ENCODE data around the gene C8B.

Gene C8B

GRCh38 chr1:56965916-56966697 is at the start of gene C8B:
Gene C8B, minus strand, starts transcription at chr1:56966015. Its CDS starts 67 bp downstream, at chr1:56965948.
- H3K4me3 ChIP-seq (ENCODE audit: low read length in 2 of 2): no peak within 1 kb of the TSS
- H3K9me3 ChIP-seq (ENCODE audit: control insufficient read depth in 2 of 2, low read length in 2 of 2): no peaks in the 10 kb centered on the region
- no peaks in the 10 kb centered on the region for H3K27me3 ChIP-seq (ENCODE audit: control insufficient read depth in 2 of 2, insufficient read depth in 2 of 2, low read length in 2 of 2)
- H3K36me3 ChIP-seq (ENCODE audit: control insufficient read depth in 2 of 2, insufficient read depth in 2 of 2, low read length in 2 of 2): no peaks in the 10 kb centered on the region
- no peak within 1 kb of the TSS for H3K9ac ChIP-seq (ENCODE audit: low read depth in 1 of 2, low read length in 2 of 2)
- no peaks in the 10 kb centered on the region for H3K4me1 ChIP-seq (ENCODE audit: control insufficient read depth in 2 of 2, insufficient read depth in 2 of 2, low read length in 2 of 2)
- no peak within 1 kb of the TSS for H3K27ac ChIP-seq (ENCODE audit: low read depth in 2 of 2, low read length in 2 of 2)

- Histone ChIP-seq H3K9me3 (ENCODE audit: control insufficient read depth in 2 of 2, low read length in 2 of 2) (no peaks in the 10 kb centered on the region), H3K4me1 (ENCODE audit: control insufficient read depth in 2 of 2, insufficient read depth in 2 of 2, low read length in 2 of 2) (no peaks in the 10 kb centered on the region), H3K36me3 (ENCODE audit: control insufficient read depth in 2 of 2, insufficient read depth in 2 of 2, low read length in 2 of 2) (no peaks in the 10 kb centered on the region), H3K4me3 (ENCODE audit: low read length in 2 of 2) (no peak overlapping the region), H3K27me3 (ENCODE audit: control insufficient read depth in 2 of 2, insufficient read depth in 2 of 2, low read length in 2 of 2) (no peaks in the 10 kb centered on the region), H3K27ac (ENCODE audit: low read depth in 2 of 2, low read length in 2 of 2) (no peak overlapping the region), H3K9ac (ENCODE audit: low read depth in 1 of 2, low read length in 2 of 2) (no peak overlapping the region)
Observed at GRCh38 chr1:57015071-57015470, 49.3 kb upstream of the C8B start.

GRCh38 chr1:57013522-57013921 is 47.7 kb upstream of the C8B start:
- Histone ChIP-seq H3K27me3 (ENCODE audit: control insufficient read depth in 2 of 2, insufficient read depth in 2 of 2, low read length in 2 of 2) (no peaks in the 10 kb centered on the region), H3K36me3 (ENCODE audit: control insufficient read depth in 2 of 2, insufficient read depth in 2 of 2, low read length in 2 of 2) (no peaks in the 10 kb centered on the region), H3K4me1 (ENCODE audit: control insufficient read depth in 2 of 2, insufficient read depth in 2 of 2, low read length in 2 of 2) (no peaks in the 10 kb centered on the region), H3K9me3 (ENCODE audit: control insufficient read depth in 2 of 2, low read length in 2 of 2) (no peaks in the 10 kb centered on the region), H3K27ac (ENCODE audit: low read depth in 2 of 2, low read length in 2 of 2) (no peak overlapping the region), H3K4me3 (ENCODE audit: low read length in 2 of 2) (no peak overlapping the region), H3K9ac (ENCODE audit: low read depth in 1 of 2, low read length in 2 of 2) (no peak overlapping the region)

GRCh38 chr1:57012315-57012714 is 46.5 kb upstream of the C8B start:
- H3K36me3 ChIP-seq (ENCODE audit: control insufficient read depth in 2 of 2, insufficient read depth in 2 of 2, low read length in 2 of 2): no peaks in the 10 kb centered on the region
- H3K27me3 ChIP-seq (ENCODE audit: control insufficient read depth in 2 of 2, insufficient read depth in 2 of 2, low read length in 2 of 2): no peaks in the 10 kb centered on the region
- H3K9me3 ChIP-seq (ENCODE audit: control insufficient read depth in 2 of 2, low read length in 2 of 2): no peaks in the 10 kb centered on the region
- no peak overlapping the region for H3K9ac ChIP-seq (ENCODE audit: low read depth in 1 of 2, low read length in 2 of 2)
- no peaks in the 10 kb centered on the region for H3K4me1 ChIP-seq (ENCODE audit: control insufficient read depth in 2 of 2, insufficient read depth in 2 of 2, low read length in 2 of 2)
- no peak overlapping the region for H3K4me3 ChIP-seq (ENCODE audit: low read length in 2 of 2)
- no peak overlapping the region for H3K27ac ChIP-seq (ENCODE audit: low read depth in 2 of 2, low read length in 2 of 2)

GRCh38 chr1:57010511-57010910 is 44.7 kb upstream of the C8B start:
- Histone ChIP-seq H3K9ac (ENCODE audit: low read depth in 1 of 2, low read length in 2 of 2) (no peak overlapping the region), H3K27me3 (ENCODE audit: control insufficient read depth in 2 of 2, insufficient read depth in 2 of 2, low read length in 2 of 2) (no peaks in the 10 kb centered on the region), H3K9me3 (ENCODE audit: control insufficient read depth in 2 of 2, low read length in 2 of 2) (no peaks in the 10 kb centered on the region), H3K4me3 (ENCODE audit: low read length in 2 of 2) (no peak overlapping the region), H3K27ac (ENCODE audit: low read depth in 2 of 2, low read length in 2 of 2) (no peak overlapping the region), H3K36me3 (ENCODE audit: control insufficient read depth in 2 of 2, insufficient read depth in 2 of 2, low read length in 2 of 2) (no peaks in the 10 kb centered on the region), H3K4me1 (ENCODE audit: control insufficient read depth in 2 of 2, insufficient read depth in 2 of 2, low read length in 2 of 2) (no peaks in the 10 kb centered on the region)

- H3K9ac ChIP-seq (ENCODE audit: low read depth in 1 of 2, low read length in 2 of 2): no peak overlapping the region
- H3K9me3 ChIP-seq (ENCODE audit: control insufficient read depth in 2 of 2, low read length in 2 of 2): no peaks in the 10 kb centered on the region
- no peaks in the 10 kb centered on the region for H3K36me3 ChIP-seq (ENCODE audit: control insufficient read depth in 2 of 2, insufficient read depth in 2 of 2, low read length in 2 of 2)
- H3K4me3 ChIP-seq (ENCODE audit: low read length in 2 of 2): no peak overlapping the region
- no peaks in the 10 kb centered on the region for H3K4me1 ChIP-seq (ENCODE audit: control insufficient read depth in 2 of 2, insufficient read depth in 2 of 2, low read length in 2 of 2)
- no peaks in the 10 kb centered on the region for H3K27me3 ChIP-seq (ENCODE audit: control insufficient read depth in 2 of 2, insufficient read depth in 2 of 2, low read length in 2 of 2)
- no peak overlapping the region for H3K27ac ChIP-seq (ENCODE audit: low read depth in 2 of 2, low read length in 2 of 2)
Observed at GRCh38 chr1:57007948-57008347, 42.1 kb upstream of the C8B start.

GRCh38 chr1:57007472-57007871 is 41.7 kb upstream of the C8B start:
- Histone ChIP-seq H3K4me1 (ENCODE audit: control insufficient read depth in 2 of 2, insufficient read depth in 2 of 2, low read length in 2 of 2) (no peaks in the 10 kb centered on the region), H3K9ac (ENCODE audit: low read depth in 1 of 2, low read length in 2 of 2) (no peak overlapping the region), H3K27me3 (ENCODE audit: control insufficient read depth in 2 of 2, insufficient read depth in 2 of 2, low read length in 2 of 2) (no peaks in the 10 kb centered on the region), H3K36me3 (ENCODE audit: control insufficient read depth in 2 of 2, insufficient read depth in 2 of 2, low read length in 2 of 2) (no peaks in the 10 kb centered on the region), H3K9me3 (ENCODE audit: control insufficient read depth in 2 of 2, low read length in 2 of 2) (no peaks in the 10 kb centered on the region), H3K27ac (ENCODE audit: low read depth in 2 of 2, low read length in 2 of 2) (no peak overlapping the region), H3K4me3 (ENCODE audit: low read length in 2 of 2) (no peak overlapping the region)

GRCh38 chr1:57003398-57004139 is 37.8 kb upstream of the C8B start:
- H3K4me1 ChIP-seq (ENCODE audit: control insufficient read depth in 2 of 2, insufficient read depth in 2 of 2, low read length in 2 of 2): no peaks in the 10 kb centered on the region
- H3K4me3 ChIP-seq (ENCODE audit: low read length in 2 of 2): no peak overlapping the region
- no peak overlapping the region for H3K27ac ChIP-seq (ENCODE audit: low read depth in 2 of 2, low read length in 2 of 2)
- no peak overlapping the region for H3K9ac ChIP-seq (ENCODE audit: low read depth in 1 of 2, low read length in 2 of 2)
- no peaks in the 10 kb centered on the region for H3K9me3 ChIP-seq (ENCODE audit: control insufficient read depth in 2 of 2, low read length in 2 of 2)
- H3K36me3 ChIP-seq (ENCODE audit: control insufficient read depth in 2 of 2, insufficient read depth in 2 of 2, low read length in 2 of 2): no peaks in the 10 kb centered on the region
- no peaks in the 10 kb centered on the region for H3K27me3 ChIP-seq (ENCODE audit: control insufficient read depth in 2 of 2, insufficient read depth in 2 of 2, low read length in 2 of 2)

GRCh38 chr1:56995414-56996100 is 29.7 kb upstream of the C8B start:
- no peak overlapping the region for H3K27ac ChIP-seq (ENCODE audit: low read depth in 2 of 2, low read length in 2 of 2)
- no peaks in the 10 kb centered on the region for H3K4me1 ChIP-seq (ENCODE audit: control insufficient read depth in 2 of 2, insufficient read depth in 2 of 2, low read length in 2 of 2)
- H3K9ac ChIP-seq (ENCODE audit: low read depth in 1 of 2, low read length in 2 of 2): no peak overlapping the region
- no peaks in the 10 kb centered on the region for H3K27me3 ChIP-seq (ENCODE audit: control insufficient read depth in 2 of 2, insufficient read depth in 2 of 2, low read length in 2 of 2)
- H3K4me3 ChIP-seq (ENCODE audit: low read length in 2 of 2): no peak overlapping the region
- H3K9me3 ChIP-seq (ENCODE audit: control insufficient read depth in 2 of 2, low read length in 2 of 2): no peaks in the 10 kb centered on the region
- no peaks in the 10 kb centered on the region for H3K36me3 ChIP-seq (ENCODE audit: control insufficient read depth in 2 of 2, insufficient read depth in 2 of 2, low read length in 2 of 2)

GRCh38 chr1:56993475-56993874 is 27.7 kb upstream of the C8B start:
- H3K4me3 ChIP-seq (ENCODE audit: low read length in 2 of 2): no peak overlapping the region
- H3K27me3 ChIP-seq (ENCODE audit: control insufficient read depth in 2 of 2, insufficient read depth in 2 of 2, low read length in 2 of 2): no peaks in the 10 kb centered on the region
- H3K27ac ChIP-seq (ENCODE audit: low read depth in 2 of 2, low read length in 2 of 2): no peak overlapping the region
- H3K9ac ChIP-seq (ENCODE audit: low read depth in 1 of 2, low read length in 2 of 2): no peak overlapping the region
- H3K36me3 ChIP-seq (ENCODE audit: control insufficient read depth in 2 of 2, insufficient read depth in 2 of 2, low read length in 2 of 2): no peaks in the 10 kb centered on the region
- no peaks in the 10 kb centered on the region for H3K9me3 ChIP-seq (ENCODE audit: control insufficient read depth in 2 of 2, low read length in 2 of 2)
- H3K4me1 ChIP-seq (ENCODE audit: control insufficient read depth in 2 of 2, insufficient read depth in 2 of 2, low read length in 2 of 2): no peaks in the 10 kb centered on the region
